Posterior cingulate gyrus (tissue), 11 donors: ENCODE data around the gene ZNF593.
A peak's percentile ranks its signal among the peaks of the same experiment; 100 is the strongest.

Source experiments
- DNase-seq, 10 donors: peaks; one replicate each; pipeline versions ENCODE4 v3.0.0 to v3.0.0-alpha.2; 2020 to 2021; ENCODE audit warnings: mixed read lengths in 3 of 10
- intact Hi-C: fragments of 100-400 bp; cut with DNase I; formaldehyde crosslinking; loops from one replicate; pipeline ENCODE4 v1.15.1; 2023

The ZNF593 gene

GRCh38 chr1:26169669-26170471 lies at the start of gene ZNF593:
TSS of gene ZNF593 (plus strand) at chr1:26169908. CDS start at chr1:26169984, 76 bp downstream.
- DNase-seq = peak; percentile 85 to 99 (median 92)
- intact Hi-C loops = loop anchor here (2.0 to 5.0 kb wide), 2 partner anchors 59 to 62 kb away; partner anchors contain the start of genes CEP85 and PDIK1L

- no peak for DNase-seq
- intact Hi-C loops = no loop called here
These were observed 47.6 kb upstream of the ZNF593 start for GRCh38 chr1:26121854-26122773.

GRCh38 chr1:26122988-26123973 lies 46.4 kb upstream of the ZNF593 start:
- no peak for DNase-seq

GRCh38 chr1:26124418-26125331 lies 45.0 kb upstream of the ZNF593 start:
- no peak for DNase-seq
- intact Hi-C loops = no loop called here

More at GRCh38 chr1:26122988-26123973, 46.4 kb upstream of the ZNF593 start:
- intact Hi-C loops = no loop called here

- DNase-seq = no peak
- intact Hi-C loops = no loop called here
These were observed 44.3 kb upstream of the ZNF593 start for GRCh38 chr1:26125382-26125781.

GRCh38 chr1:26125946-26126320 lies 43.8 kb upstream of the ZNF593 start:
- no peak for DNase-seq
- intact Hi-C loops = no loop called here

GRCh38 chr1:26126321-26127084 lies 43.2 kb upstream of the ZNF593 start:
- no peak for DNase-seq
- intact Hi-C loops = no loop called here

- intact Hi-C loops = no loop called here
- DNase-seq = no peak
These were observed 42.2 kb upstream of the ZNF593 start for GRCh38 chr1:26127235-26128163.

- intact Hi-C loops = no loop called here
- DNase-seq = no peak
These were observed 39.9 kb upstream of the ZNF593 start for GRCh38 chr1:26129778-26130177.

GRCh38 chr1:26130695-26131094 lies 39.0 kb upstream of the ZNF593 start:
- no peak for DNase-seq
- intact Hi-C loops = no loop called here

GRCh38 chr1:26132128-26132833 lies 37.4 kb upstream of the ZNF593 start:
- no peak for DNase-seq
- intact Hi-C loops = no loop called here

- intact Hi-C loops = no loop called here
- no peak for DNase-seq
These were observed 36.9 kb upstream of the ZNF593 start for GRCh38 chr1:26132834-26133167.

- no peak for DNase-seq
- intact Hi-C loops = no loop called here
These were observed 35.2 kb upstream of the ZNF593 start for GRCh38 chr1:26134466-26134865.

- no peak for DNase-seq
- intact Hi-C loops = no loop called here
These were observed 30.6 kb upstream of the ZNF593 start for GRCh38 chr1:26138974-26139558.

- DNase-seq = no peak
- intact Hi-C loops = no loop called here
These were observed 27.5 kb upstream of the ZNF593 start for GRCh38 chr1:26142159-26142558.
